Aorta (tissue), 5 donors: ENCODE measurements around the gene IRF9. TPM values are rescaled to one million over a fixed set of nuclear protein-coding genes. Genes with fewer than 3 reads are reported as not detected.

ENCODE experiments used
- ATAC-seq: fragments of 200-7000 bp; cut with Tn5 transposase; one replicate; pipeline ENCODE4 v1.9.1; 2022; ENCODE audit warnings: moderate library complexity; ENCODE audit not compliant: low FRiP score
- DNase-seq, 2 donors: peaks; one replicate each; pipeline ENCODE4 v3.0.0-alpha.2; 2020
- H3K27ac ChIP-seq, 2 donors: one replicate each; pipeline ENCODE4 v1.5.1; 2013; ENCODE audit warnings: low read length in 2 of 2, mild to moderate bottlenecking in 2 of 2, moderate library complexity in 2 of 2, control low read depth in 1 of 2, inconsistent platforms in 1 of 2, low read depth in 1 of 2
- H3K27me3 ChIP-seq, 2 donors: one replicate each; pipeline ENCODE4 v1.6.1; 2013; ENCODE audit warnings: control low read depth in 1 of 2, low read length in 1 of 2, mild to moderate bottlenecking in 1 of 2, moderate library complexity in 1 of 2; ENCODE audit not compliant: insufficient read depth in 2 of 2, control insufficient read depth in 1 of 2
- H3K36me3 ChIP-seq, 2 donors: one replicate each; pipeline ENCODE4 v1.6.1; 2013; ENCODE audit warnings: control low read depth in 1 of 2, low read length in 1 of 2, mild to moderate bottlenecking in 1 of 2; ENCODE audit not compliant: insufficient read depth in 2 of 2, control insufficient read depth in 1 of 2
- H3K4me1 ChIP-seq, 2 donors: one replicate each; pipeline ENCODE4 v1.6.1; 2013; ENCODE audit warnings: low read length in 2 of 2, control low read depth in 1 of 2, mild to moderate bottlenecking in 1 of 2, moderate library complexity in 1 of 2; ENCODE audit not compliant: insufficient read depth in 2 of 2, control insufficient read depth in 1 of 2
- H3K4me3 ChIP-seq, 2 donors: one replicate each; pipeline ENCODE4 v1.5.1; 2013; ENCODE audit warnings: low read length in 2 of 2, control low read depth in 1 of 2, mild to moderate bottlenecking in 1 of 2
- H3K9me3 ChIP-seq: one replicate; pipeline ENCODE4 v1.6.1; 2013; ENCODE audit warnings: mild to moderate bottlenecking, low read length; ENCODE audit not compliant: control insufficient read depth
- WGBS, 2 donors: extraction: QIAGEN DNeasy Blood & Tissue Kit; methylation state at CpG; one replicate each; pipeline ENCODE4 v1.1.7; 2013; 5-methylcytosine and 5-hydroxymethylcytosine counted together
- intact Hi-C, 2 donors: fragments of 100-400 bp; cut with DNase I; formaldehyde crosslinking; loops; one replicate each; pipeline versions ENCODE4 v1.14.2 to v1.15.0; 2022
- polyA plus RNA-seq, 2 donors: library from polyadenylated mRNA; stranded (reverse); fragments of 200-250 nt; gene quantifications; one replicate each; pipeline ENCODE4 v1.2.3, GENCODE V29; 2013
- total RNA-seq, 2 donors: library from RNA; stranded (reverse); fragmentation: NEBNext Ultra II Directional; extraction: Animal tissue kit (Norgen Biotek cat#: 25700); gene quantifications; one replicate each; pipeline ENCODE4 v1.2.1, GENCODE V29; 2021
- donor health status: healthy with polysubstance abuse.
- donor health status: Bipolar disorder and iron deficiency.
- donor health status: DM: no; HTN: no; CAD: no.
- donor health status: DM: no; HTN: no; CAD: no.
- donor health status: DM: yes; HTN: yes; CAD: no.

The IRF9 gene
- total and polyA plus RNA-seq, 4 donors, result 56.0 to 117 (median 112) TPM

GRCh38 chr14:24117179-24117578 is 43.9 kb upstream of the IRF9 start:
- DNase-seq (peak; percentile 34 to 42), ATAC-seq (no peak)
- H3K4me3 ChIP-seq, result no peak overlapping the region
- no peak overlapping the region for H3K27ac ChIP-seq
- no peaks in the 10 kb centered on the region for H3K4me1 ChIP-seq
- intact Hi-C loops, result loop anchor here (10.0 kb wide), 2 partner anchors 48 to 318 kb away; partner anchors contain the start of gene IRF9 (in 1 of the 2)
- H3K9me3 ChIP-seq, result no peaks in the 10 kb centered on the region
- 93% methylated on average over 6 of the region's 6 CpGs for WGBS, 2 donors
- peaks cover 0 to 4% of the 10 kb centered on the region in 2 donors for H3K36me3 ChIP-seq
- H3K27me3 ChIP-seq, result no peaks in the 10 kb centered on the region

- Histone ChIP-seq H3K27me3 (no peaks in the 10 kb centered on the region), H3K4me1 (no peaks in the 10 kb centered on the region), H3K9me3 (no peaks in the 10 kb centered on the region), H3K36me3 (peaks cover 0 to 8% of the 10 kb centered on the region in 2 donors), H3K27ac (no peak overlapping the region), H3K4me3 (no peak overlapping the region)
- DNase-seq (peak; percentile 16 to 48), ATAC-seq (no peak)
- 93 to 96% methylated on average over 6 of the region's 6 CpGs for WGBS, 2 donors
- intact Hi-C loops, result loop anchor here (10.0 kb wide), 2 partner anchors 45 to 315 kb away; partner anchors contain the start of gene IRF9 (in 1 of the 2)
Measured at GRCh38 chr14:24119691-24120090, 41.4 kb upstream of the IRF9 start.

- no peak overlapping the region for H3K4me3 ChIP-seq
- intact Hi-C loops, result no loop called here
- WGBS, 2 donors, result 91 to 93% methylated on average over 8 of the region's 8 CpGs
- H3K27me3 ChIP-seq, result no peaks in the 10 kb centered on the region
- ATAC-seq, result no peak
- H3K36me3 ChIP-seq, result peaks cover 0 to 8% of the 10 kb centered on the region in 2 donors
- H3K27ac ChIP-seq, result no peak overlapping the region
- peak; percentile 5 to 46 for DNase-seq
- H3K4me1 ChIP-seq, result no peaks in the 10 kb centered on the region
- no peaks in the 10 kb centered on the region for H3K9me3 ChIP-seq
Measured at GRCh38 chr14:24121210-24121609, 39.9 kb upstream of the IRF9 start.

GRCh38 chr14:24122416-24122815 is 38.6 kb upstream of the IRF9 start:
- Histone ChIP-seq H3K36me3 (peaks cover 0 to 8% of the 10 kb centered on the region in 2 donors), H3K9me3 (no peaks in the 10 kb centered on the region), H3K27ac (no peak overlapping the region), H3K27me3 (no peaks in the 10 kb centered on the region), H3K4me1 (no peaks in the 10 kb centered on the region), H3K4me3 (no peak overlapping the region)
- DNase-seq (no peak), ATAC-seq (no peak)
- intact Hi-C loops, result no loop called here
- 85 to 90% methylated on average over 4 of the region's 4 CpGs for WGBS, 2 donors

- Histone ChIP-seq H3K4me3 (no peak overlapping the region), H3K9me3 (no peaks in the 10 kb centered on the region), H3K4me1 (no peaks in the 10 kb centered on the region), H3K27ac (no peak overlapping the region), H3K27me3 (no peaks in the 10 kb centered on the region), H3K36me3 (peaks cover 0 to 8% of the 10 kb centered on the region in 2 donors)
- DNase-seq (peak; percentile 29 to 31), ATAC-seq (no peak)
- 83 to 85% methylated on average over 8 of the region's 8 CpGs for WGBS, 2 donors
- intact Hi-C loops, result no loop called here
Measured at GRCh38 chr14:24122898-24123297, 38.2 kb upstream of the IRF9 start.

GRCh38 chr14:24123424-24124417 is 37.3 kb upstream of the IRF9 start:
- peak; percentile 29 to 44 for DNase-seq
- H3K36me3 ChIP-seq, result peaks cover 0 to 8% of the 10 kb centered on the region in 2 donors
- WGBS, 2 donors, result 84 to 87% methylated on average over 9 of the region's 9 CpGs
- no peak overlapping the region for H3K4me3 ChIP-seq
- H3K4me1 ChIP-seq, result no peaks in the 10 kb centered on the region
- no peak for ATAC-seq
- H3K27me3 ChIP-seq, result no peaks in the 10 kb centered on the region
- no peak overlapping the region for H3K27ac ChIP-seq
- intact Hi-C loops, result no loop called here
- H3K9me3 ChIP-seq, result no peaks in the 10 kb centered on the region

- H3K27ac ChIP-seq, result no peak overlapping the region
- H3K4me1 ChIP-seq, result no peaks in the 10 kb centered on the region
- no peaks in the 10 kb centered on the region for H3K27me3 ChIP-seq
- ATAC-seq, result no peak
- intact Hi-C loops, result no loop called here
- peaks cover 0 to 4% of the 10 kb centered on the region in 2 donors for H3K36me3 ChIP-seq
- no peaks in the 10 kb centered on the region for H3K9me3 ChIP-seq
- H3K4me3 ChIP-seq, result no peak overlapping the region
- no peak for DNase-seq
Measured at GRCh38 chr14:24126939-24127338, 34.1 kb upstream of the IRF9 start.

GRCh38 chr14:24127673-24128072 is 33.4 kb upstream of the IRF9 start:
- Histone ChIP-seq H3K27ac (no peak overlapping the region), H3K36me3 (peaks cover 0 to 4% of the 10 kb centered on the region in 2 donors), H3K4me1 (no peaks in the 10 kb centered on the region), H3K9me3 (no peaks in the 10 kb centered on the region), H3K4me3 (no peak overlapping the region), H3K27me3 (no peaks in the 10 kb centered on the region)
- ATAC-seq (no peak), DNase-seq (no peak)
- intact Hi-C loops, result no loop called here
- 87 to 88% methylated on average over 2 of the region's 2 CpGs for WGBS, 2 donors
